Measurements from ENCODE around the gene SYT7. TPM values are rescaled to one million over a fixed set of nuclear protein-coding genes. Genes with fewer than 3 reads are reported as not detected.

SYT7 gene
- total and polyA plus RNA-seq, 2 of the 4 experiments (the other 2 are of a cell fraction) = under 0.01 to 0.19 TPM

DNA sequence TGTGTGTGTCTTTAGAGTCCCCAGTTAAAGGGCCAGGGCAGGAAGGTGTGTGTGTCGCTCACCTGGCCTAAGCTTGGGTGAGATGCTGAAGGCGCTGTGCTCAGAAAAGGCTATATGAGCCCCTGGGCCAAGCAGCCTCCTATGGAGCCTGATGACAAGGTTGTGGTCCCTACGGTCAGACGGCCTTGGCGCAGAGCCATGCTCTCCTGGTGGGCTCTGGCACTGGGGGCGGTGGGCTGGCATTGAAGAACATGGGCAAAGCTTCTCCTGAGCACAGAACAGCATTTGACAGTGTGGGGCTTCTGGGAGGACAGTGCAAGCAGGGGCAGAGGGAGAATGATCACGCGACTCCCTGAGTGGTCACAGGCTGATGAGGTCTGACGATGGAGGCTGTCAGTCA is 83.0 kb downstream of the SYT7 start:
- H3K56ac ChIP-seq (ENCODE audit: extremely low read depth, insufficient read depth, low read length) = no peak overlapping the region
- no peak overlapping the region for H3K4me2 ChIP-seq (ENCODE audit: low read depth, low read length)
- peaks cover 29% of the 10 kb centered on the region for H3K27me3 ChIP-seq (ENCODE audit: control insufficient read depth, insufficient read depth, low read length)
- no peak overlapping the region for H2BK120ac ChIP-seq (ENCODE audit: low read depth, low read length)
- no peaks in the 10 kb centered on the region for H4K20me1 ChIP-seq (ENCODE audit: insufficient read depth, low read length)
- H3K4me3 ChIP-seq (ENCODE audit: insufficient read depth, low read depth, low read length) = no peak overlapping the region
- dilution Hi-C loops (cut with HindIII; ENCODE audit: low sequenced_read_pairs, unreplicated experiment) = no loop called here
- H3K9me3 ChIP-seq (ENCODE audit: control insufficient read depth, insufficient read depth, low read length) = no peaks in the 10 kb centered on the region
- TF ChIP-seq, protein P1, sequence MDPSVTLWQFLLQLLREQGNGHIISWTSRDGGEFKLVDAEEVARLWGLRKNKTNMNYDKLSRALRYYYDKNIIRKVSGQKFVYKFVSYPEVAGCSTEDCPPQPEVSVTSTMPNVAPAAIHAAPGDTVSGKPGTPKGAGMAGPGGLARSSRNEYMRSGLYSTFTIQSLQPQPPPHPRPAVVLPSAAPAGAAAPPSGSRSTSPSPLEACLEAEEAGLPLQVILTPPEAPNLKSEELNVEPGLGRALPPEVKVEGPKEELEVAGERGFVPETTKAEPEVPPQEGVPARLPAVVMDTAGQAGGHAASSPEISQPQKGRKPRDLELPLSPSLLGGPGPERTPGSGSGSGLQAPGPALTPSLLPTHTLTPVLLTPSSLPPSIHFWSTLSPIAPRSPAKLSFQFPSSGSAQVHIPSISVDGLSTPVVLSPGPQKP (IDR thresholded peaks at IDR 0.05; ENCODE audit: borderline replicate concordance, low read depth, low read length) = no peak
- no peak for TF ChIP-seq MAFK (IDR thresholded peaks at IDR 0.05; ENCODE audit: low read depth, low read length)
- TF ChIP-seq MAZ (IDR thresholded peaks at IDR 0.05; ENCODE audit: borderline replicate concordance, low read depth, low read length) = no peak
- no peak for TF ChIP-seq CHD1 (IDR thresholded peaks at IDR 0.05; ENCODE audit: low read depth, low read length)
- TF ChIP-seq POLR2A (IDR thresholded peaks at IDR 0.05; ENCODE audit: low read depth, low read length) = no peak
- TF ChIP-seq MXI1 (IDR thresholded peaks at IDR 0.05; ENCODE audit: borderline replicate concordance, low read depth, low read length) = no peak
- H4K5ac ChIP-seq (ENCODE audit: low read depth, low read length) = no peak overlapping the region
- H3K79me1 ChIP-seq (ENCODE audit: low read depth in 1 of 2, low read length in 2 of 2) = no peaks in the 10 kb centered on the region
- ChIA-PET POLR2A (ENCODE audit: unreplicated experiment) (no interaction called here), CTCF (no interaction called here)
- H3K9ac ChIP-seq (ENCODE audit: low read depth, low read length) = no peak overlapping the region
- H3K27ac ChIP-seq (ENCODE audit: insufficient read depth, low read length) = no peak overlapping the region
- peak overlapping the region; percentile 72 for H2BK5ac ChIP-seq (ENCODE audit: low read depth, low read length, poor library complexity, severe bottlenecking)
- no peak overlapping the region for H3K4ac ChIP-seq (ENCODE audit: low read depth, low read length)
- H2BK15ac ChIP-seq (ENCODE audit: low read depth, low read length) = no peak overlapping the region
- H4K8ac ChIP-seq (ENCODE audit: low read depth in 2 of 2, low read length in 2 of 2) = no peak overlapping the region
- H3K4me1 ChIP-seq (ENCODE audit: control insufficient read depth, insufficient read depth, low read length) = peaks cover 3% of the 10 kb centered on the region; the same call in 1 of the 2 replicates
- ATAC-seq (ENCODE audit: low read depth) = no peak
- DNase-seq = no peak
- no peak overlapping the region for H2AK5ac ChIP-seq (ENCODE audit: low read depth, low read length)
- H3K9me1 ChIP-seq (ENCODE audit: insufficient read depth, low read length) = no peaks in the 10 kb centered on the region
- BruUV-seq (replicated peaks) = no TSS peak
- no peak overlapping the region for H2AK9ac ChIP-seq (replicated peaks; ENCODE audit: low read depth, low read length, poor library complexity)
- no peak overlapping the region for H3K14ac ChIP-seq (replicated peaks; ENCODE audit: low read depth, low read length)
- H2BK20ac ChIP-seq (ENCODE audit: low read depth, low read length) = no peak overlapping the region
- in situ Hi-C loops (cut with MboI; ENCODE audit: low sequenced_read_pairs) = no loop called here
- H3K18ac ChIP-seq (ENCODE audit: low read depth, low read length) = no peak overlapping the region
- H3K36me3 ChIP-seq (ENCODE audit: control insufficient read depth, insufficient read depth, low read length) = no peaks in the 10 kb centered on the region
- intact Hi-C loops (cut with micrococcal nuclease) = no loop called here
- no peak overlapping the region for H4K91ac ChIP-seq (ENCODE audit: insufficient read depth, low read depth, low read length)
- 65% methylated on average over 5 of the region's 9 CpGs; no CpG with 5 or more reads in 1 of the 2 experiments for WGBS, 2 experiments (ENCODE audit: extremely low coverage in 2 of 2, insufficient read length in 1 of 2)
- no peak overlapping the region for H2AFZ ChIP-seq (replicated peaks; ENCODE audit: low read length, poor library complexity)
- no peak overlapping the region for H3K23ac ChIP-seq (ENCODE audit: low read depth, low read length)

Data from IMR-90 (cell line).